ENCODE results near the gene ANTXRL. TPM values are rescaled to one million over a fixed set of nuclear protein-coding genes. Genes with fewer than 3 reads are reported as not detected.
A peak's percentile ranks its signal among the peaks of the same experiment; 100 is the strongest.

ANTXRL gene
- total RNA-seq, 1 donor from 2014 or later: not detected

DNA sequence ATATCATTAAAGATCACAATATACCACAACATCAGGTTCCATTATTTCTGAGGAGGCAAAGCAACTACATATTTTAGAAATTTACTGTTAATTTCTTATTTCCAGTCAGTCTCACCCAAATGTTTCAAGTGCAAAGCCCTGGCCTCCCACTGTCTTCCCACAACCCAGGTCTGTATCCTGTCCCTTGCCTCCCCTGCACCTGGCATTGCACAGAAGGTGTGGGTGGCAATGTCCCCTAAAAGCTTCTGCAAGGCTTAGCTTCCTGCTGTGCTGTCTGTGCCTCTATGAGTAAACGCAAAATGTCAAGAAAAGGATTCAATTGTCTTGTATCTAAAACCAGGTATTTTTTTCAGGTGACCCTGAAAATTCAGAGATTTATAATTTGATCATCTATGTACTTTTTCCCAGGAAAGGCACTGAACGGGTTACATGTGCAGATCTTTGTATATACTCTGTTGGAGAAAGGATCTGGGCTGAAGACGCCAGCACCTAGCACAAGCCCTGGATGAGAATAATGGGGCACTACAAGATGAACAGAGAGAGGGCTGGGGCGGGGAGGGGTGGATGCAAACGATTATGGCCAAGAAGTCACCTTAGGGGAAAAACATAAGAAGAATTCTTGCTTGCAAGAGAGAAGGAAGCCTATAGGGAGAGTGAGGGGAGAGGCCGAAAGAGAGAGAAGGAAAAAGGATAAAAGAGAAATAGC is 3.1 kb upstream of the ANTXRL start:
- H3K27ac Mint-ChIP-seq (ENCODE audit: unreplicated experiment): peak overlapping the region; percentile 84
- H3K36me3 Mint-ChIP-seq (ENCODE audit: low read depth): peaks cover 1% of the 10 kb centered on the region
- no peaks in the 10 kb centered on the region for H3K9me3 Mint-ChIP-seq (ENCODE audit: low read depth)
- TF ChIP-seq, protein P1, sequence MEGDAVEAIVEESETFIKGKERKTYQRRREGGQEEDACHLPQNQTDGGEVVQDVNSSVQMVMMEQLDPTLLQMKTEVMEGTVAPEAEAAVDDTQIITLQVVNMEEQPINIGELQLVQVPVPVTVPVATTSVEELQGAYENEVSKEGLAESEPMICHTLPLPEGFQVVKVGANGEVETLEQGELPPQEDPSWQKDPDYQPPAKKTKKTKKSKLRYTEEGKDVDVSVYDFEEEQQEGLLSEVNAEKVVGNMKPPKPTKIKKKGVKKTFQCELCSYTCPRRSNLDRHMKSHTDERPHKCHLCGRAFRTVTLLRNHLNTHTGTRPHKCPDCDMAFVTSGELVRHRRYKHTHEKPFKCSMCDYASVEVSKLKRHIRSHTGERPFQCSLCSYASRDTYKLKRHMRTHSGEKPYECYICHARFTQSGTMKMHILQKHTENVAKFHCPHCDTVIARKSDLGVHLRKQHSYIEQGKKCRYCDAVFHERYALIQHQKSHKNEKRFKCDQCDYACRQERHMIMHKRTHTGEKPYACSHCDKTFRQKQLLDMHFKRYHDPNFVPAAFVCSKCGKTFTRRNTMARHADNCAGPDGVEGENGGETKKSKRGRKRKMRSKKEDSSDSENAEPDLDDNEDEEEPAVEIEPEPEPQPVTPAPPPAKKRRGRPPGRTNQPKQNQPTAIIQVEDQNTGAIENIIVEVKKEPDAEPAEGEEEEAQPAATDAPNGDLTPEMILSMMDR (IDR thresholded peaks at IDR 0.05): no peak
- peaks cover 18% of the 10 kb centered on the region for H3K4me1 Mint-ChIP-seq (ENCODE audit: low read depth)
- DNase-seq (ENCODE audit: low spot score): no peak
- H3K4me3 Mint-ChIP-seq (ENCODE audit: unreplicated experiment): peak overlapping the region; percentile 77
- H3K27me3 Mint-ChIP-seq (ENCODE audit: low read depth): peaks cover 2% of the 10 kb centered on the region

DNA sequence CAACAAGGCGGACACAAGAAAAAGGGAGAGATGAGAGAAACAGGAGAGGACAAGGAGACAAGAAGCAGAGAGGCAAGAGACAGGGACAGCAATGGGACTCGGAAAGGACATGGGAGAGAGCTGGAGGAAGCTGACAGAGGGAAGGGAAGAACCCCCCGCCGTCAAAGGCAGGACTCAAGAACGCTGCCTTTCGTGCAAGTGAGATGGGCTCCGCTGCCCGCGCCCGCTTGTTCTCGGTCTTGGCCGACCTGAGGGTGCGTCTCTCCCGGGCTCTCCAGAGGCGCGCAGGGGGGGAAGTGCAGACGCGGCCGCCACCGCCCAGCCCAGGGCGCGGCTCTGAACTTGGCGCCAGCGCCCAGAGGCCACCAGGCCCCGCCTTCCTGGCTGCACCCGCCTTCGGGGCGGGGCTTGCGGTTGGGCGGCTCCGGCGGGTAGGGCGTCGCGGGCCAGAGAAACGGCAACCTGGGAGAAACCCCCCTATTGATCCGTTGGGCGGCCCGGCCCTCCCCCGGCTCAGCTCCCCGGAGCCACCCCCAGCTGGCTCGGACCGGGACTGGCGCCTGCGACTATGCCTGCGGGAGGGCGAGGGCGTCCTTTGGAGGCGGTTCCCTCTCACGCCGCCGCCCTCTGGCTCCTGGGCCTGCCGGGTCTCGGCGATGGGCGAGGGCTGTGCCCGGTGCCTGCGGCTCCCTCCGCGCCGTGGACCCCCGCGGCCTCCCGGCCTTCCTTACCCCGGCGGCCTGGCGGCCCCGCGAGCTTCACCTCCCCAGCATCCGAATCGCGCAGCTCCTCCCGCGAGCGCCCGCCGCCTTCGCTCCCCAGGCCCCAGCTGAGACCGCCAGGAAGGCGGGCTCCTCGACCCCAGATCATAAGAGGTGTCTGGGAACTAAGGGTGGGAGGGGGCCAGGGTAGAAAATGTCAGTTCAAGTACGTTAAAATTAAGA is 2.2 kb upstream of the ANTXRL start:
- Mint-ChIP-seq H3K27ac (ENCODE audit: unreplicated experiment) (peak overlapping the region; percentile 84), H3K9me3 (ENCODE audit: low read depth) (no peaks in the 10 kb centered on the region)
- no peak for DNase-seq (ENCODE audit: low spot score)

DNA sequence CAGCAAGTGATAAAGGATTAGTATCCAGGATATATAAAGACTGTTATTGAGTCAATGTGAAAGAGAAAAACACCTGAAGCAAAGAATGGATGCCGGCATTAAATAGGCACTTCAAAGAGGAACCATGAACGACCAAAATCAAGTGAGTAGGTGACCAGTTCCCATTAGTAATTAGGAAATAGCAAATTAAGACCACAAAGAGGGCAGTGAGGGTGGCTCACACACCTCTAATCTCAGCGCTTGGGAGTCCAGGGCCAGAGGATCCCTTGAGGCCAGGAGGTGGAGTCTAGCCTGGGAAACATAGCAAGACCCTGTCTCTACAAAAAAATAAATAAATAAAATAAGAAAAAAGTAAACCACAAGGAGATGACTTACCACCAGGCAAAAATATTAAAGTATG is 1.5 kb upstream of the ANTXRL start:
- Mint-ChIP-seq H3K4me1 (ENCODE audit: low read depth) (peaks cover 18% of the 10 kb centered on the region), H3K27ac (ENCODE audit: unreplicated experiment) (no peak overlapping the region), H3K27me3 (ENCODE audit: low read depth) (peaks cover 2% of the 10 kb centered on the region)

More for the DNA sequence above, 2.2 kb upstream of the ANTXRL start:
- TF ChIP-seq, protein P1 (IDR thresholded peaks at IDR 0.05): no peak
- Mint-ChIP-seq H3K4me1 (ENCODE audit: low read depth) (peaks cover 18% of the 10 kb centered on the region), H3K27me3 (ENCODE audit: low read depth) (peaks cover 2% of the 10 kb centered on the region), H3K4me3 (ENCODE audit: unreplicated experiment) (peak overlapping the region; percentile 77), H3K36me3 (ENCODE audit: low read depth) (peaks cover 1% of the 10 kb centered on the region)

DNA sequence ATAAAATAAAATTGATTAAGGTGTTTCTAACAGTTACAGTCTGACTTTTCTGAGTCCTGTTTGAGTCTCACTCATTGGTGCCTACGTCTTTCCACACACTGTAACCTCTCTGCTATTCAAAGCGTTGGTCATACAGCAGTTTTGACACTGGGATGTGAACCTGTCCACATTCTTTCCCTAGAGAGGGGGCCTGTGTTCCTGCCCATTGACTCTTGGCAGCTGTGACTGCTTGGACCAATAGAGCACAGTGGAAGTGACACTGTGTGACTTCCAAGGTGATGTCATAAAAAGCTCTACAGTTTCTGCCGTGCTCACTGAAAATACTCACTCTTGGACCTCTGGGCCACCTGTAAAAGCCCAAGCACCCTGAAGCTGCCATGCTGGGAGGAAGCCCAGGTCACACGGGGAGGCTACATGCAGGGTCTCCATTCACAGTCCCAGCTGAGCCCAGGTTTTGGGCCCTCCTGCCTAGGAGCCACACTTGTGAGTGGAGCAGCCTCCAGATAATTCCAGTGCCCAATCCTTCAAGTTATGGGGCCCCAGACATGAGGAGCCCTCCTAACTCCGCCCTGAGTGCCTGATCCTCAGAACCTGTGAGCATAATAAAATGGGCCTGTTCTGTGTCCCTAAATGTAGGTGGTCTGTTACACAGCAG is 704 bp upstream of the ANTXRL start:
- H3K27ac Mint-ChIP-seq (ENCODE audit: unreplicated experiment): no peak overlapping the region
- peak; percentile 32 for DNase-seq (ENCODE audit: low spot score)
- TF ChIP-seq, protein P1 (IDR thresholded peaks at IDR 0.05): no peak
- H3K9me3 Mint-ChIP-seq (ENCODE audit: low read depth): peaks cover 2% of the 10 kb centered on the region
- no peak overlapping the region for H3K4me3 Mint-ChIP-seq (ENCODE audit: unreplicated experiment)
- peaks cover 2% of the 10 kb centered on the region for H3K27me3 Mint-ChIP-seq (ENCODE audit: low read depth)
- H3K4me1 Mint-ChIP-seq (ENCODE audit: low read depth): peaks cover 18% of the 10 kb centered on the region
- peaks cover 1% of the 10 kb centered on the region for H3K36me3 Mint-ChIP-seq (ENCODE audit: low read depth)

More for the DNA sequence above, 1.5 kb upstream of the ANTXRL start:
- Mint-ChIP-seq H3K4me3 (ENCODE audit: unreplicated experiment) (peak overlapping the region; percentile 71), H3K9me3 (ENCODE audit: low read depth) (no peaks in the 10 kb centered on the region), H3K36me3 (ENCODE audit: low read depth) (peaks cover 1% of the 10 kb centered on the region)
- TF ChIP-seq, protein P1 (IDR thresholded peaks at IDR 0.05): no peak
- DNase-seq (ENCODE audit: low spot score): no peak

Measured in chondrocyte (in vitro differentiated cells).